PC-3 (cell line): Measurements from ENCODE around the gene SPSB1.

Experiments
- CTCF ChIP-seq: fragments of 300-600 bp; sonication (generic); conservative IDR thresholded peaks from 2 replicates; pipeline ENCODE4 v1.5.1; 2017; ENCODE audit warnings: antibody characterized with exemption, low read depth, mild to moderate bottlenecking, low read length
- EZH2 ChIP-seq: fragments of 300-600 bp; sonication (generic); IDR thresholded peaks from one replicate; pipeline ENCODE4 v1.6.1; 2017; ENCODE audit warnings: antibody characterized with exemption, mild to moderate bottlenecking, low read length; ENCODE audit not compliant: unreplicated experiment

GRCh38 chr1:9273177-9273576 lies 19.5 kb upstream of the SPSB1 start:
- no peak for TF ChIP-seq EZH2
- TF ChIP-seq CTCF, result no peak
